HFF-Myc (cell line): Measurements from ENCODE around the gene MEGF10.

Source experiments
- DNase-seq: peaks from one replicate; pipeline ENCODE4 v3.0.0-alpha.2; 2011; ENCODE audit warnings: low read depth; ENCODE audit errors: extremely low read depth
- H3K4me3 ChIP-seq: replicated peaks from 2 replicates; pipeline ENCODE4 v1.5.1; 2011; ENCODE audit warnings: low read depth, mild to moderate bottlenecking, control low read depth, low read length
- CTCF ChIP-seq: IDR thresholded peaks from 2 replicates; pipeline ENCODE4 v1.5.1; 2012; ENCODE audit warnings: mild to moderate bottlenecking, low read depth, low read length, control low read depth; ENCODE audit errors: missing control alignments

The MEGF10 gene

DNA sequence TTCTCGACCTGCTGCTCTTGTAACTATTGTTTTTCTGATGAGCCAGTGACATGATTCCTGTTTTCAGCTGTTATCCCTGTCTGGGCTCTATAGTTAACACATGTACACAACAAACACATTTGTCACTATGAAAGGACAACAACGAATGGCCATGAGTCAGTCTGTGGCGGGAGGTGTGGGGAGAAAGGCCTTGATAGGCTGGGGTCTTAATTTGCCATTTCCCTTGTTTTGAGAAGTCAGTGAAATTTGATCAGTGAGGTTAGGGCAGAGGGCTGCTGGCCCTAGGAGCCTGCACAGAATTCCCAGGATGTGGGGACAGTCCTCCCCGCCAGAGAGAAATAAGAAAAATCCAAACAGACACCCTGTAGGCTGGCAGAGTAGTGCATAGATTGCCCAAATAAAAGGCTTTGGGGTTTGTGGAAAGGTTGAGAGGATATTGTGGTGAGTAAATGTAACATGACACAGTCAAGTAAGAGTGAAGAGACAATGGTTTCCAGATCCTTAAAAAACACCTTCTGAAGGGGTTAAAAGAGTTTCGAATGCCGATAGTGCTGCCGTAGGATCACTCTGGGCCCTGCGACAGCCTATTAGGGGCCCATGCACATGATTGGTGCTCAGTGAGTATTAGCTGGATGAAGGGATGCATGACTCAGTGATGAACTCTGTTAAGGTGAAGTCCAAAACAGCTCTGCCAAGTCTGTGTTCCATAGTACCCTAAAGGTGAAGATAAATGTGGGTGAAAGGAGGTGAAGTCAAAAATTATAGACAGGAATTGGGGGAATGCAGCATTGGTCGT lies 115.9 kb downstream of the MEGF10 start:
- no peak overlapping the region for H3K4me3 ChIP-seq
- TF ChIP-seq CTCF = no peak
- no peak for DNase-seq

DNA sequence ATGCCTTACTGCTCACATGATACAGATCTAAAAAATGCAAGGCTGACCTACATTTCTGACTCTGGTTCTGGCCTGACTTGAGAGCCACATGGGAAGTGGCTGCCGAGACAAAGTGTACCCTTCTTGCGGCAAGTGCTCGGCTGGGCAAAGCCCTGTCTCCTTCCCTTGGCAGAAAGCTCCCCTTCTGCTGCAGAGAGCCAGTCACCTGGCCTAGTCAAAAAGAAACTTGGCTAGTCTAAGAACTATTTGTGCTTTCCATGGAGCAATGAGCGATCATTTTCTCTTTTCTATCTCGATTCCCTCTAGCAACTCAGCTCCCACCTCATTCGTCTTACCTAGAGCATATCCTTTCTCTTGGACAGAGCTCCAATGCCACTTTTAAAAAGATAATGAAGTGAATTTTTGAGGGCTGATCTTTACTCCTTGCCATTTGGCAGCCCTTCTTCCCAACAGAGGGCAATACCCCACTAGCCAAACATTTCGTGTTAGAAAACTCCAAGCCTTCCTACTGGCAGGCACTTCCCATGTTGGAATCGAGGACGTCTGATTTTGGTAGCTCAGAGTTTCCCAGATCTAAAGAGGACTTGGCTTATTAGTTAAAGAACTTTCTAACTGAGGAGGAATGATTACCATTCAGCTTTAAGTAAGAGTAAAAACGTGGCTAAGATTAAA lies 118.8 kb downstream of the MEGF10 start:
- no peak for TF ChIP-seq CTCF
- no peak for DNase-seq
- H3K4me3 ChIP-seq = no peak overlapping the region

DNA sequence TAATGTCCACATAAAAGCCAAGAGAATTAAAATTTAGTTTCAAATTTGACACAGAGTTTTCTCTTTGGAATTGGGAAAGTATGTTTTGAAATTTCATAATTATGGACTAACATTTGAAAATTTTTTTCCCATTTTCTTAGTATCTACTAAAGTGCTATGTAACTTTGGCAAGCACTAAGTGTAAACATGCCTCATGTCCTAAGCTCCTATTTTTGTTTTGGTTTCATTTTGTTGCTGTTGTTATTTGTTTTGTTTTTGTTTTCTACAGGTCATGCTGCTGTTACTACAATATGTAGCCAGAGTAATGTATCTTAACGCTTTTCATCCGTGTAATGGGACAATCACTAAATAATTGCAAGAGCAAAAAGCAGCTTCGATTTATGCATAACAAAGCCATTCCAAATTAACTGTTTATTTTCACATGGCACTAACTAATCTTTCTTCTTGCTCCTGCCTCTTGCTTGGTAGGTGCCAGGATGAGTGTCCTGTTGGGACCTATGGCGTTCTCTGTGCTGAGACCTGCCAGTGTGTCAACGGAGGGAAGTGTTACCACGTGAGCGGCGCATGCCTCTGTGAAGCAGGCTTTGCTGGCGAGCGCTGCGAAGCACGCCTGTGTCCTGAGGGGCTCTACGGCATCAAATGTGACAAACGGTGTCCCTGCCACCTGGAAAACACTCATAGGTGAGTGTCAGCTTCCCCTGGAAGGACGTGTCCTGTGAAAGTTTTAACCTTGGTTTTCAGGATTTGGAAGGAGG lies 119.5 kb downstream of the MEGF10 start:
- H3K4me3 ChIP-seq = no peak overlapping the region
- DNase-seq = no peak
- no peak for TF ChIP-seq CTCF

DNA sequence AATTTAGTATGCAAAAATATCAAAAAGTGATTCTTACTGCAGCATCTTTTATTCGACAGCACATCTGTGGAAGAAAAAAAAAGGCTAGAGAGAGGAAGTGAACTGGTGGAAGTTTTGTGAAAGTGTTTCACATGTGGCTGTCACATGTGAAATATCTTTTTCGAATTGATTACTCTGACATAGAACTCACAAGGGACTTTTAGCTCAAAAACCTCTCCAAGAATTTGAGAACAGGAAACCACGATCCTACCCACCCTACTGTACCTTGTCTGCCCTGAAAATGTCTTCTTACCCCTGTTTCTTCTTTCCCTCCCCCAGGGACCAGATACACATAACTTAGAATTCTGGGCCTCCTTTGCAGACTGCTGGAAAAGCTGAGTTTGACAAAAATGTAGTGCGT lies 120.4 kb downstream of the MEGF10 start:
- TF ChIP-seq CTCF = no peak
- no peak overlapping the region for H3K4me3 ChIP-seq
- DNase-seq = no peak

- no peak overlapping the region for H3K4me3 ChIP-seq
- DNase-seq = no peak
Measured at GRCh38 chr5:127411381-127411780, 120.8 kb downstream of the MEGF10 start.

DNA sequence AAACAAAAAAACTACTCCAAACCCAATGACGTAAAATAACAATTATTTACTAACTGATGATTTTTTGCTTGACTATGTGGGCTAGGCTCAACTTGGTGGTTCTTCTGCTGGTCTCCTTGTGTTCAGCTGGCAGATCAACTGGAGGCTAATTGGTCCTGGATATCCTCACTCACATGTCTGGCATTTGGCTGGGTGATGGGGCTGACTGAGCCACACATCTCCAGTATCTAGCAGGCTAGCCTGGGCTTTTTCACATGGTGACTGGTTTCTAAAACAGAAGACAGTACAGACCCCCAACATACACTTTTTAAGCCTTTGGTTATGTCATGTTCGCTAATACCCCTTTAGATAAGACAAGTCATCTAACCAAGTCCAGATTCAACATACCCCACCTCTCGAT lies 122.1 kb downstream of the MEGF10 start:
- no peak for DNase-seq
- no peak for TF ChIP-seq CTCF
- H3K4me3 ChIP-seq = no peak overlapping the region

More at GRCh38 chr5:127411381-127411780, 120.8 kb downstream of the MEGF10 start:
- TF ChIP-seq CTCF = no peak
